HEK293 (cell line): Measurements from ENCODE around the gene PSMB11.
A peak's percentile ranks its signal among the peaks of the same experiment; 100 is the strongest.

Source experiments
- CTCF ChIA-PET: fragments of 350-600 bp; formaldehyde crosslinking; extraction: SDS; loops from one replicate; lab custom pipeline; 2021; ENCODE audit warnings: antibody characterized with exemption; lab: Yijun Ruan, JAX
- POLR2A ChIA-PET: fragments of 300-600 bp; formaldehyde crosslinking; extraction: SDS; loops from one replicate; lab custom pipeline; 2020; ENCODE audit warnings: antibody characterized with exemption, inconsistent platforms; lab: Yijun Ruan, JAX
- H3K27ac ChIP-seq: fragments of 200-500 bp; sonication (Bioruptor generic); 2 replicates; pipeline ENCODE4 v1.5.1; 2014; ENCODE audit warnings: low read depth, low read length, control low read depth, inconsistent platforms; ENCODE audit errors: extremely low read depth
- H3K36me3 ChIP-seq, 2 experiments: fragments of 200-500 bp in 1 of 2; sonication (Bioruptor generic) in 1 of 2; 1 replicate in 1 of 2; 2 replicates in 1 of 2; pipeline ENCODE4 v1.5.1; 2014 to 2017; ENCODE audit warnings: inconsistent platforms in 2 of 2, low read length in 2 of 2; ENCODE audit not compliant: control insufficient read depth in 2 of 2, insufficient read depth in 1 of 2
- H3K4me1 ChIP-seq: fragments of 200-500 bp; sonication (Bioruptor generic); 2 replicates; pipeline ENCODE4 v1.5.1; 2014; ENCODE audit warnings: mild to moderate bottlenecking, low read length, inconsistent platforms; ENCODE audit not compliant: control insufficient read depth, insufficient read depth
- H3K4me3 ChIP-seq: 2 replicates; pipeline ENCODE4 v1.5.1; 2011; ENCODE audit warnings: low read depth, mild to moderate bottlenecking, control low read depth, low read length, moderate library complexity
- H3K9me3 ChIP-seq: fragments of 200-500 bp; sonication (Bioruptor generic); 2 replicates; pipeline ENCODE4 v1.5.1; 2014; ENCODE audit warnings: low read depth, low read length, inconsistent platforms; ENCODE audit not compliant: control insufficient read depth, insufficient read depth
- AEBP2 ChIP-seq: fragments of 450-650 bp; formaldehyde crosslinking; IDR thresholded peaks from 2 replicates; pipeline ENCODE4 v1.5.1; 2016; ENCODE audit warnings: missing biosample characterization, missing genetic modification characterization, borderline replicate concordance
- BCL11A ChIP-seq: fragments of 450-650 bp; formaldehyde crosslinking; IDR thresholded peaks from 2 replicates; pipeline ENCODE4 v1.5.1; 2016; ENCODE audit warnings: low read depth, missing biosample characterization, missing genetic modification characterization
- CTCF ChIP-seq: fragments of 450-650 bp; formaldehyde crosslinking; IDR thresholded peaks from 2 replicates; pipeline ENCODE4 v1.5.1; 2016; ENCODE audit warnings: missing biosample characterization, missing genetic modification characterization
- GLI4 ChIP-seq: fragments of 450-650 bp; formaldehyde crosslinking; IDR thresholded peaks from 2 replicates; pipeline ENCODE4 v1.5.1; 2016; ENCODE audit warnings: missing biosample characterization, missing genetic modification characterization
- PATZ1 ChIP-seq: fragments of 450-650 bp; formaldehyde crosslinking; IDR thresholded peaks from 2 replicates; pipeline ENCODE4 v1.5.1; 2016; ENCODE audit warnings: missing biosample characterization, missing genetic modification characterization
- REST ChIP-seq: fragments of 450-650 bp; formaldehyde crosslinking; IDR thresholded peaks from 2 replicates; pipeline ENCODE4 v1.5.1; 2016; ENCODE audit warnings: missing biosample characterization, missing genetic modification characterization
- YY2 ChIP-seq: fragments of 450-650 bp; formaldehyde crosslinking; IDR thresholded peaks from 2 replicates; pipeline ENCODE4 v1.5.1; 2016; ENCODE audit warnings: missing biosample characterization, missing genetic modification characterization
- ZFP37 ChIP-seq: fragments of 450-650 bp; formaldehyde crosslinking; IDR thresholded peaks from 2 replicates; pipeline ENCODE4 v1.5.1; 2016; ENCODE audit warnings: missing biosample characterization, missing genetic modification characterization
- ZNF112 ChIP-seq: fragments of 450-650 bp; formaldehyde crosslinking; IDR thresholded peaks from 2 replicates; pipeline ENCODE4 v1.5.0; 2017; ENCODE audit warnings: missing biosample characterization, missing genetic modification characterization
- ZNF239 ChIP-seq: fragments of 450-650 bp; formaldehyde crosslinking; IDR thresholded peaks from 2 replicates; pipeline ENCODE4 v1.5.1; 2016; ENCODE audit warnings: missing biosample characterization, missing genetic modification characterization
- ZNF341 ChIP-seq: fragments of 450-650 bp; formaldehyde crosslinking; IDR thresholded peaks from 2 replicates; pipeline ENCODE4; 2016; ENCODE audit warnings: low read depth, missing biosample characterization, missing genetic modification characterization
- ZNF394 ChIP-seq: fragments of 450-650 bp; formaldehyde crosslinking; IDR thresholded peaks from 2 replicates; pipeline ENCODE4 v1.5.1; 2016; ENCODE audit warnings: missing biosample characterization, missing genetic modification characterization, mild to moderate bottlenecking, moderate library complexity, borderline replicate concordance
- ZNF398 ChIP-seq: fragments of 450-650 bp; formaldehyde crosslinking; IDR thresholded peaks from 2 replicates; pipeline ENCODE4 v1.5.1; 2017; ENCODE audit warnings: missing biosample characterization, missing genetic modification characterization
- ZNF423 ChIP-seq: fragments of 450-650 bp; formaldehyde crosslinking; IDR thresholded peaks from 2 replicates; pipeline ENCODE4 v1.5.1; 2016; ENCODE audit warnings: missing biosample characterization, missing genetic modification characterization
- ZNF510 ChIP-seq: fragments of 450-650 bp; formaldehyde crosslinking; IDR thresholded peaks from 2 replicates; pipeline ENCODE4 v1.5.1; 2018; ENCODE audit warnings: mild to moderate bottlenecking, missing genetic modification characterization, missing biosample characterization; ENCODE audit not compliant: insufficient replicate concordance
- ZNF513 ChIP-seq: fragments of 450-650 bp; IDR thresholded peaks from 2 replicates; pipeline ENCODE4 v1.5.1; 2018; ENCODE audit warnings: missing biosample characterization, missing genetic modification characterization
- ZNF580 ChIP-seq: fragments of 450-650 bp; formaldehyde crosslinking; IDR thresholded peaks from 2 replicates; pipeline ENCODE4 v1.5.1; 2016; ENCODE audit warnings: missing biosample characterization, missing genetic modification characterization
- ZNF600 ChIP-seq: fragments of 450-650 bp; formaldehyde crosslinking; IDR thresholded peaks from 2 replicates; pipeline ENCODE4 v1.5.1; 2016; ENCODE audit warnings: missing biosample characterization, missing genetic modification characterization
- ZNF624 ChIP-seq: fragments of 450-650 bp; formaldehyde crosslinking; IDR thresholded peaks from 2 replicates; pipeline ENCODE4 v1.5.1; 2017; ENCODE audit warnings: missing biosample characterization, missing genetic modification characterization
- ZNF629 ChIP-seq: fragments of 450-650 bp; formaldehyde crosslinking; IDR thresholded peaks from 2 replicates; pipeline ENCODE4 v1.5.1; 2017; ENCODE audit warnings: missing biosample characterization, missing genetic modification characterization
- ZXDB ChIP-seq: fragments of 450-650 bp; formaldehyde crosslinking; IDR thresholded peaks from 2 replicates; pipeline ENCODE4 v1.5.1; 2016; ENCODE audit warnings: missing biosample characterization, missing genetic modification characterization

PSMB11 gene

GRCh38 chr14:23009939-23010726, 31.9 kb upstream of the PSMB11 start, which contains the start of gene C14orf93 (continued):
- TF ChIP-seq YY2 (tag by site-specific recombination) (no peak), ZNF394 (tag by site-specific recombination) (no peak), ZNF513 (tag by site-specific recombination) (no peak), ZFP37 (tag by site-specific recombination) (no peak), PATZ1 (tag by site-specific recombination) (peak; percentile 99), ZNF624 (tag by site-specific recombination) (no peak), GLI4 (tag by site-specific recombination) (no peak), ZNF600 (tag by site-specific recombination) (0 out of 2 replicates have a peak, but pooled peaks have one; percentile 47), ZNF423 (tag by site-specific recombination) (no peak), BCL11A (no peak), REST (tag by site-specific recombination) (no peak), ZXDB (tag by site-specific recombination) (peak; percentile 76), ZNF239 (tag by site-specific recombination) (no peak), AEBP2 (tag by site-specific recombination) (no peak)

GRCh38 chr14:23013054-23013748, 28.8 kb upstream of the PSMB11 start:
- H3K9me3 ChIP-seq: no peaks in the 10 kb centered on the region
- peaks cover 5% of the 10 kb centered on the region; the same call in 1 of the 2 replicates for H3K4me1 ChIP-seq
- POLR2A ChIA-PET: interaction anchor here (0.6 to 1.1 kb wide), 2 partner anchors 13 to 18 kb away, joined by 3 read pairs; no protein-coding TSS in a partner anchor
- H3K27ac ChIP-seq: no peak overlapping the region
- CTCF ChIA-PET: interaction anchor here (1.1 to 2.5 kb wide), 3 partner anchors 26 to 56 kb away, joined by 3 to 19 read pairs (median 3); no protein-coding TSS in a partner anchor
- no peak overlapping the region for H3K4me3 ChIP-seq
- no peaks in the 10 kb centered on the region for H3K36me3 ChIP-seq
- no peak for TF ChIP-seq YY2 (tag by site-specific recombination)
- TF ChIP-seq ZNF580 (tag by site-specific recombination): no peak
- TF ChIP-seq ZXDB (tag by site-specific recombination): no peak
- no peak for TF ChIP-seq ZNF629 (tag by site-specific recombination)
- no peak for TF ChIP-seq CTCF
- TF ChIP-seq ZNF510 (tag by site-specific recombination): no peak
- TF ChIP-seq ZNF112 (tag by site-specific recombination): no peak
- TF ChIP-seq ZNF398: no peak
- no peak for TF ChIP-seq ZNF341 (tag by site-specific recombination)
